Epithelial cell of esophagus (primary cell): ENCODE measurements around the gene HACE1.
A peak's percentile ranks its signal among the peaks of the same experiment; 100 is the strongest.
"Not testable (repeated sequence)": the region's sequence is repeated elsewhere in the genome, so short reads cannot be mapped to it uniquely, and the experiment has no call there.

Experiments
- DNase-seq: peaks from one replicate; pipeline ENCODE4 v3.0.0; 2010; ENCODE audit warnings: low read depth
- H3K4me3 ChIP-seq: 2 replicates; pipeline ENCODE4 v1.5.1; 2011; ENCODE audit warnings: mild to moderate bottlenecking, low read length, control low read depth
- TF ChIP-seq, protein P1 (sequence below): IDR thresholded peaks from 2 replicates; pipeline ENCODE4 v1.5.1; 2011; ENCODE audit warnings: low read depth, mild to moderate bottlenecking, low read length, control low read depth, inconsistent platforms; ENCODE audit not compliant: insufficient read depth; ENCODE audit errors: missing control alignments

HACE1 gene, protein sequence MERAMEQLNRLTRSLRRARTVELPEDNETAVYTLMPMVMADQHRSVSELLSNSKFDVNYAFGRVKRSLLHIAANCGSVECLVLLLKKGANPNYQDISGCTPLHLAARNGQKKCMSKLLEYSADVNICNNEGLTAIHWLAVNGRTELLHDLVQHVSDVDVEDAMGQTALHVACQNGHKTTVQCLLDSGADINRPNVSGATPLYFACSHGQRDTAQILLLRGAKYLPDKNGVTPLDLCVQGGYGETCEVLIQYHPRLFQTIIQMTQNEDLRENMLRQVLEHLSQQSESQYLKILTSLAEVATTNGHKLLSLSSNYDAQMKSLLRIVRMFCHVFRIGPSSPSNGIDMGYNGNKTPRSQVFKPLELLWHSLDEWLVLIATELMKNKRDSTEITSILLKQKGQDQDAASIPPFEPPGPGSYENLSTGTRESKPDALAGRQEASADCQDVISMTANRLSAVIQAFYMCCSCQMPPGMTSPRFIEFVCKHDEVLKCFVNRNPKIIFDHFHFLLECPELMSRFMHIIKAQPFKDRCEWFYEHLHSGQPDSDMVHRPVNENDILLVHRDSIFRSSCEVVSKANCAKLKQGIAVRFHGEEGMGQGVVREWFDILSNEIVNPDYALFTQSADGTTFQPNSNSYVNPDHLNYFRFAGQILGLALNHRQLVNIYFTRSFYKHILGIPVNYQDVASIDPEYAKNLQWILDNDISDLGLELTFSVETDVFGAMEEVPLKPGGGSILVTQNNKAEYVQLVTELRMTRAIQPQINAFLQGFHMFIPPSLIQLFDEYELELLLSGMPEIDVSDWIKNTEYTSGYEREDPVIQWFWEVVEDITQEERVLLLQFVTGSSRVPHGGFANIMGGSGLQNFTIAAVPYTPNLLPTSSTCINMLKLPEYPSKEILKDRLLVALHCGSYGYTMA

GRCh38 chr6:104859225-104860146 lies at the start of gene HACE1:
TSS of gene HACE1 (minus strand) at chr6:104859919. CDS start at chr6:104859642, 277 bp downstream.
- DNase-seq: peak; percentile 90
- peak within 1 kb of the TSS; percentile 83 for H3K4me3 ChIP-seq
- TF ChIP-seq, protein P1, sequence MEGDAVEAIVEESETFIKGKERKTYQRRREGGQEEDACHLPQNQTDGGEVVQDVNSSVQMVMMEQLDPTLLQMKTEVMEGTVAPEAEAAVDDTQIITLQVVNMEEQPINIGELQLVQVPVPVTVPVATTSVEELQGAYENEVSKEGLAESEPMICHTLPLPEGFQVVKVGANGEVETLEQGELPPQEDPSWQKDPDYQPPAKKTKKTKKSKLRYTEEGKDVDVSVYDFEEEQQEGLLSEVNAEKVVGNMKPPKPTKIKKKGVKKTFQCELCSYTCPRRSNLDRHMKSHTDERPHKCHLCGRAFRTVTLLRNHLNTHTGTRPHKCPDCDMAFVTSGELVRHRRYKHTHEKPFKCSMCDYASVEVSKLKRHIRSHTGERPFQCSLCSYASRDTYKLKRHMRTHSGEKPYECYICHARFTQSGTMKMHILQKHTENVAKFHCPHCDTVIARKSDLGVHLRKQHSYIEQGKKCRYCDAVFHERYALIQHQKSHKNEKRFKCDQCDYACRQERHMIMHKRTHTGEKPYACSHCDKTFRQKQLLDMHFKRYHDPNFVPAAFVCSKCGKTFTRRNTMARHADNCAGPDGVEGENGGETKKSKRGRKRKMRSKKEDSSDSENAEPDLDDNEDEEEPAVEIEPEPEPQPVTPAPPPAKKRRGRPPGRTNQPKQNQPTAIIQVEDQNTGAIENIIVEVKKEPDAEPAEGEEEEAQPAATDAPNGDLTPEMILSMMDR: peak; percentile 28

DNA sequence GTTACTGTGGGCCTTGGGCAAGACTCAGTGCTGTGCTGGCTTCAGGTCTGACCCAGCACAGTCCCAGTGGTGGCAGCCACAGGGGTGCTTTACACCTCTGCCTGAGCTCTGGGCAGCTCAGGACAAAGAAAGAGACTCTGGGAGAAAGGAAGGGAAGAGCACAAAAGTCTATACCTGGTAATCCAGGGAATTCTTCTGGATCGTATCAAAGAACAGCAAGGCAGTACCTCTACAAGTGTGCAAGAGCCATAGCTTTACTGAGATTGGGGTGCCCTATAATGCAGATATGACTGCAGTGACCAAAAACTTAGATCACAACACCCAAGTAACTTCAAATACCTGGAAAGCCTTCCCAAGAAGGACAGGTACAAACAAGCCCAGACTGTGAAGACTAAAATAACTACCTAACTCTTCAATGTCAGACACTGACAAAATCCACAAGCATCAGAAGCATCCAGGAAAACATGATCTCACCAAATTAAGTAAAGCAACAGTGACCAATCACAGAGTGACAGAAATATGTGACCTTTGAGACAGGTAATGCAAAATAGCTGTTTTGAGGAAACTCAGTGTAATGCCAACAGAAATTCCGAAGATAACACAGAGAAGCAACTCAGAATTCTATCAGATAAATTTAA lies 49.3 kb upstream of the HACE1 start:
- H3K4me3 ChIP-seq: no peak overlapping the region
- TF ChIP-seq, protein P1: no peak
- DNase-seq: peak; percentile 71

DNA sequence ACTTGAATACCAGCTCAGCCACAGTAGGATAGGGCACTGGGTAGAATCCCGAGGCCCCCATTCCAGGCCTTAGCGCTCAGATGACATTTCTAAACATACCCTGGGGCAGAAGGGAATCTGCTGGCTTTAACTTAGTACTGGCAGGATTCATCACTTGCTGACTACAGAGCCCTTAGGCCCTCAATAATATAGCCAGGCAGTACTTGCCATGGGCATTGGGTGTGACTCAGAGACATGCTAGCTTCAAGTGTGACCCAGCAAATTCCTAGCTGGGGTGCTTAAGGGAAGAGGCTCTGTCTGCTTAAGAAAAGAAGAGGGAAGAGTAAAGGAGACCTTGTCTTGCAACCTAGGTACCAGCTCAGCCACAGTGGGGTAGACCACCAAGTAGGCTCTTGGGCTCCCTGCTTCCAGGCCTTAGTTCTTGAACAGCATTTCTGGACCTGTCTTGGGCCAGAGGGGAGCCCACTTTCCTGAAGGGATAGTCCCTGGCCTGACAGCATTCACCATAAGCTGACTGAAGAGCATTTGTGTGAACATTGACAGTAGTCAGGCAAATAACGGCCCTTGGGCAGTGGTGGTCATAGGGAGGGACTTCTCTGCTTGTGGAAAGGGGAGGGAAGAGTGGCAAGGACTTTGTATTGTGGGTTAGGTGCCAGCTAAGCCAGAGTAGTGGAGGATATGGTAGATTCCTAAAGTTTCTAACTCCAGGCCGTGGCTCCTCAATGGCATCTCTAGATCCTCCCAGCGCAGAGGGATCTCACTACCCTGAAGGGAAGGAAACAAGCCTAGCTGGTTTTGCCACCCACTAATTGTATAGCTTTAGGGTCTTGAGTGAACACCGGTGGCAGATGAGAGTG lies 48.5 kb upstream of the HACE1 start:
- TF ChIP-seq, protein P1: no peak
- H3K4me3 ChIP-seq: no peak overlapping the region
- peak; percentile 87 for DNase-seq

- peak; percentile 8 for DNase-seq
- not testable (repeated sequence) for H3K4me3 ChIP-seq
Measured at GRCh38 chr6:104898893-104899292, 39.2 kb upstream of the HACE1 start.

GRCh38 chr6:104896914-104897313 lies 37.2 kb upstream of the HACE1 start:
- H3K4me3 ChIP-seq: no peak overlapping the region
- TF ChIP-seq, protein P1: no peak
- peak; percentile 13 for DNase-seq

GRCh38 chr6:104888066-104888465 lies 28.3 kb upstream of the HACE1 start:
- no peak for DNase-seq
- TF ChIP-seq, protein P1: no peak
- H3K4me3 ChIP-seq: no peak overlapping the region
